A549 (cell line): ENCODE results near the gene CALN1.

Source experiments
- BHLHE40 ChIP-seq: IDR thresholded peaks from 2 replicates; pipeline ENCODE4 v1.6.1; 2012; ENCODE audit warnings: low read depth, low read length, inconsistent platforms
- CHD2 ChIP-seq: fragments of 150-350 bp; IDR thresholded peaks from 2 replicates; pipeline ENCODE4 v1.6.1; 2014; ENCODE audit warnings: low read length; ENCODE audit not compliant: partially characterized antibody
- CTCF ChIP-seq: fragments of >200 bp; sonication (Bioruptor Twin); formaldehyde crosslinking; IDR thresholded peaks from 3 replicates; pipeline ENCODE4 v1.5.1; 2016
- ESRRA ChIP-seq: fragments of 150-350 bp; IDR thresholded peaks from 2 replicates; pipeline ENCODE4 v1.6.1; 2014; ENCODE audit warnings: mild to moderate bottlenecking, low read length, borderline replicate concordance
- POLR2A ChIP-seq: IDR thresholded peaks from 2 replicates; pipeline ENCODE4 v1.6.1; 2012; ENCODE audit warnings: mild to moderate bottlenecking, low read length
- RFX5 ChIP-seq: fragments of 450-650 bp; IDR thresholded peaks from 2 replicates; pipeline ENCODE4 v1.7.1; 2014; ENCODE audit warnings: antibody characterized with exemption, mild to moderate bottlenecking, moderate library complexity

- TF ChIP-seq POLR2A (no peak), CTCF (no peak), BHLHE40 (no peak), CHD2 (no peak), ESRRA (no peak), RFX5 (no peak)
Measured at GRCh38 chr7:72007018-72007417, 405.1 kb downstream of the CALN1 start.
